ENCODE measurements around the gene MAPT. TPM values are rescaled to one million over a fixed set of nuclear protein-coding genes. Genes with fewer than 3 reads are reported as not detected.

MAPT gene
- total RNA-seq, 1 donor from 2014 or later, result 2.1 TPM

- Mint-ChIP-seq H3K9me3 (ENCODE audit: unreplicated experiment) (no peaks in the 10 kb centered on the region), H3K36me3 (ENCODE audit: low read depth, unreplicated experiment) (peaks cover 2% of the 10 kb centered on the region), H3K27ac (ENCODE audit: unreplicated experiment) (no peak overlapping the region), H3K27me3 (ENCODE audit: low read depth, unreplicated experiment) (peaks cover 7% of the 10 kb centered on the region), H3K4me3 (ENCODE audit: unreplicated experiment) (no peak overlapping the region), H3K4me1 (ENCODE audit: low read depth, unreplicated experiment) (peaks cover 6% of the 10 kb centered on the region)
- Histone ChIP-seq H3K27ac (ENCODE audit: low read depth, low read length) (no peak overlapping the region), H4K20me1 (ENCODE audit: insufficient read depth, low read length) (no peaks in the 10 kb centered on the region), H3K9ac (ENCODE audit: low read length) (no peak overlapping the region), H3K79me2 (ENCODE audit: insufficient read depth, low read length) (no peaks in the 10 kb centered on the region), H3K36me3 (ENCODE audit: insufficient read depth, low read length) (no peaks in the 10 kb centered on the region), H3K9me3 (ENCODE audit: insufficient read depth, low read depth, low read length) (no peaks in the 10 kb centered on the region), H3K4me2 (ENCODE audit: low read length) (peak overlapping the region; percentile 22), H3K27me3 (ENCODE audit: insufficient read depth, low read length) (no peaks in the 10 kb centered on the region), H2AFZ (ENCODE audit: low read depth, low read length) (no peak overlapping the region), H3K4me3 (ENCODE audit: insufficient read depth, low read depth, low read length) (no peak overlapping the region), H3K4me1 (ENCODE audit: insufficient read depth, low read length) (peaks cover 6% of the 10 kb centered on the region)
- FAIRE-seq (no peak), DNase-seq (ENCODE audit: low read depth) (peak; percentile 46)
- TF ChIP-seq EZH2 (IDR thresholded peaks at IDR 0.05; ENCODE audit: insufficient read depth, low read length) (no peak), CTCF (IDR thresholded peaks at IDR 0.05; ENCODE audit: insufficient read depth, low read depth, low read length) (no peak)
These were observed 103.3 kb downstream of the MAPT start for GRCh38 chr17:45997624-45998023.

- no peak within 1 kb of the TSS for H3K4me3 ChIP-seq (ENCODE audit: insufficient read depth, low read depth, low read length)
- H3K4me1 Mint-ChIP-seq (ENCODE audit: low read depth, unreplicated experiment), result peaks cover 11% of the 10 kb centered on the region
These were observed 104.9 kb downstream of the MAPT start, which contains the start of gene STH for GRCh38 chr17:45998987-45999899. STH (plus strand) TSS chr17:45999250; CDS start chr17:45999280, 30 bp downstream.

More at GRCh38 chr17:45998987-45999899, 104.9 kb downstream of the MAPT start, which contains the start of gene STH:
- no peak within 1 kb of the TSS for H3K9ac ChIP-seq (ENCODE audit: low read length)
- no peak for FAIRE-seq
- no peak within 1 kb of the TSS for H3K27ac Mint-ChIP-seq (ENCODE audit: unreplicated experiment)
- H3K79me2 ChIP-seq (ENCODE audit: insufficient read depth, low read length), result no peaks in the 10 kb centered on the region
- no peaks in the 10 kb centered on the region for H3K36me3 ChIP-seq (ENCODE audit: insufficient read depth, low read length)
- H3K9me3 Mint-ChIP-seq (ENCODE audit: unreplicated experiment), result no peaks in the 10 kb centered on the region
- no peaks in the 10 kb centered on the region for H3K27me3 ChIP-seq (ENCODE audit: insufficient read depth, low read length)
- H3K4me1 ChIP-seq (ENCODE audit: insufficient read depth, low read length), result peaks cover 6% of the 10 kb centered on the region
- no peaks in the 10 kb centered on the region for H4K20me1 ChIP-seq (ENCODE audit: insufficient read depth, low read length)
- peaks cover 6% of the 10 kb centered on the region for H3K27me3 Mint-ChIP-seq (ENCODE audit: low read depth, unreplicated experiment)
- H3K27ac ChIP-seq (ENCODE audit: low read depth, low read length), result no peak within 1 kb of the TSS
- no peaks in the 10 kb centered on the region for H3K9me3 ChIP-seq (ENCODE audit: insufficient read depth, low read depth, low read length)
- no peak within 1 kb of the TSS for H3K4me3 Mint-ChIP-seq (ENCODE audit: unreplicated experiment)
- H2AFZ ChIP-seq (ENCODE audit: low read depth, low read length), result no peak within 1 kb of the TSS
- H3K36me3 Mint-ChIP-seq (ENCODE audit: low read depth, unreplicated experiment), result peaks cover 2% of the 10 kb centered on the region
- TF ChIP-seq EZH2 (IDR thresholded peaks at IDR 0.05; ENCODE audit: insufficient read depth, low read length) (no peak), CTCF (IDR thresholded peaks at IDR 0.05; ENCODE audit: insufficient read depth, low read depth, low read length) (no peak)
- no peak for DNase-seq (ENCODE audit: low read depth)
- H3K4me2 ChIP-seq (ENCODE audit: low read length), result no peak within 1 kb of the TSS

Data from astrocyte (in vitro differentiated cells and primary cell).